ENCODE results near the gene LHFPL2. TPM values are rescaled to one million over a fixed set of nuclear protein-coding genes. Genes with fewer than 3 reads are reported as not detected.
"Not testable (repeated sequence)": the region's sequence is repeated elsewhere in the genome, so short reads cannot be mapped to it uniquely, and the experiment has no call there.

The LHFPL2 gene
- total RNA-seq, 4 donors from 2014 or later = 2.2 to 11.1 (median 6.2) TPM

GRCh38 chr5:78467752-78468357 lies 180.7 kb downstream of the LHFPL2 start:
- H3K27ac ChIP-seq = no peak overlapping the region
- whole genome bisulfite sequencing, 2 donors = 6 to 15% methylated on average over 3 of the region's 3 CpGs
- H3K27me3 ChIP-seq = no peaks in the 10 kb centered on the region
- H3K4me1 ChIP-seq = no peaks in the 10 kb centered on the region
- intact Hi-C loops (cut with DNase I) = no loop called here
- no peaks in the 10 kb centered on the region for H3K9me3 ChIP-seq
- H3K4me3 ChIP-seq = no peak overlapping the region
- no peak for DNase-seq
- H3K36me3 ChIP-seq = peaks cover 0 to 25% (median 0%) of the 10 kb centered on the region in 3 donors
- no peak for TF ChIP-seq POLR2A (IDR thresholded peaks at IDR 0.05)
- TF ChIP-seq, protein P1, sequence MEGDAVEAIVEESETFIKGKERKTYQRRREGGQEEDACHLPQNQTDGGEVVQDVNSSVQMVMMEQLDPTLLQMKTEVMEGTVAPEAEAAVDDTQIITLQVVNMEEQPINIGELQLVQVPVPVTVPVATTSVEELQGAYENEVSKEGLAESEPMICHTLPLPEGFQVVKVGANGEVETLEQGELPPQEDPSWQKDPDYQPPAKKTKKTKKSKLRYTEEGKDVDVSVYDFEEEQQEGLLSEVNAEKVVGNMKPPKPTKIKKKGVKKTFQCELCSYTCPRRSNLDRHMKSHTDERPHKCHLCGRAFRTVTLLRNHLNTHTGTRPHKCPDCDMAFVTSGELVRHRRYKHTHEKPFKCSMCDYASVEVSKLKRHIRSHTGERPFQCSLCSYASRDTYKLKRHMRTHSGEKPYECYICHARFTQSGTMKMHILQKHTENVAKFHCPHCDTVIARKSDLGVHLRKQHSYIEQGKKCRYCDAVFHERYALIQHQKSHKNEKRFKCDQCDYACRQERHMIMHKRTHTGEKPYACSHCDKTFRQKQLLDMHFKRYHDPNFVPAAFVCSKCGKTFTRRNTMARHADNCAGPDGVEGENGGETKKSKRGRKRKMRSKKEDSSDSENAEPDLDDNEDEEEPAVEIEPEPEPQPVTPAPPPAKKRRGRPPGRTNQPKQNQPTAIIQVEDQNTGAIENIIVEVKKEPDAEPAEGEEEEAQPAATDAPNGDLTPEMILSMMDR (IDR thresholded peaks at IDR 0.05) = peak; percentile 59 to 84 (median 76)

GRCh38 chr5:78467140-78467539 lies 181.4 kb downstream of the LHFPL2 start:
- no peak for TF ChIP-seq POLR2A (IDR thresholded peaks at IDR 0.05)
- TF ChIP-seq, protein P1 (IDR thresholded peaks at IDR 0.05) = no peak
- no peak overlapping the region for H3K4me3 ChIP-seq
- no peak for DNase-seq
- H3K36me3 ChIP-seq = peaks cover 0 to 25% (median 0%) of the 10 kb centered on the region in 3 donors
- 100% methylated on average over 1 of the region's 1 CpG for WGBS, 2 donors
- intact Hi-C loops (cut with DNase I) = no loop called here
- no peaks in the 10 kb centered on the region for H3K4me1 ChIP-seq
- H3K27ac ChIP-seq = no peak overlapping the region
- H3K27me3 ChIP-seq = no peaks in the 10 kb centered on the region
- no peaks in the 10 kb centered on the region for H3K9me3 ChIP-seq

GRCh38 chr5:78458843-78459242 lies 189.7 kb downstream of the LHFPL2 start:
- no peak overlapping the region for H3K4me3 ChIP-seq
- H3K27me3 ChIP-seq = no peaks in the 10 kb centered on the region
- no peaks in the 10 kb centered on the region for H3K9me3 ChIP-seq
- no peak for DNase-seq
- TF ChIP-seq, protein P1 (IDR thresholded peaks at IDR 0.05) = no peak
- no peak for TF ChIP-seq POLR2A (IDR thresholded peaks at IDR 0.05)
- WGBS, 2 donors = 86 to 88% methylated on average over 2 of the region's 2 CpGs
- H3K36me3 ChIP-seq = peaks cover 0 to 32% (median 0%) of the 10 kb centered on the region in 3 donors
- intact Hi-C loops (cut with DNase I) = no loop called here
- no peaks in the 10 kb centered on the region for H3K4me1 ChIP-seq
- no peak overlapping the region for H3K27ac ChIP-seq

GRCh38 chr5:78457507-78457906 lies 191.1 kb downstream of the LHFPL2 start:
- DNase-seq; H3K27me3 ChIP-seq; H3K4me1 ChIP-seq; intact Hi-C loops (cut with DNase I); H3K4me3 ChIP-seq; H3K9me3 ChIP-seq; H3K27ac ChIP-seq: not testable (repeated sequence)
- whole genome bisulfite sequencing, 2 donors = 80 to 92% methylated on average over 2 to 4 of the region's 14 CpGs
- H3K36me3 ChIP-seq = peaks cover 0 to 30% (median 0%) of the 10 kb centered on the region in 3 donors

GRCh38 chr5:78449103-78449502 lies 199.5 kb downstream of the LHFPL2 start:
- Histone ChIP-seq H3K36me3 (peaks cover 0 to 24% (median 0%) of the 10 kb centered on the region in 3 donors), H3K9me3 (no peaks in the 10 kb centered on the region), H3K4me1 (no peaks in the 10 kb centered on the region), H3K4me3 (no peak overlapping the region), H3K27ac (no peak overlapping the region), H3K27me3 (no peaks in the 10 kb centered on the region)
- intact Hi-C loops (cut with DNase I) = no loop called here
- TF ChIP-seq, protein P1 (IDR thresholded peaks at IDR 0.05) = no peak
- no peak for TF ChIP-seq POLR2A (IDR thresholded peaks at IDR 0.05)
- no peak for DNase-seq

All from esophagus squamous epithelium (tissue), 5 donors.